Mesodermal cell (in vitro differentiated cells): ENCODE data around the gene PLA2G4B.

ENCODE experiments used
- H3K27ac ChIP-seq: 2 replicates; pipeline ENCODE4 v1.7.0; 2013; ENCODE audit warnings: mild to moderate bottlenecking, low read depth, low read length, moderate library complexity; ENCODE audit not compliant: severe bottlenecking
- H3K36me3 ChIP-seq: 2 replicates; pipeline ENCODE4 v1.7.1; 2013; ENCODE audit warnings: mild to moderate bottlenecking, low read length, moderate library complexity; ENCODE audit not compliant: control insufficient read depth, insufficient read depth
- H3K4me1 ChIP-seq: one replicate; pipeline ENCODE4 v1.7.1; 2013; ENCODE audit warnings: mild to moderate bottlenecking, low read length; ENCODE audit not compliant: insufficient read depth, control insufficient read depth, poor library complexity, severe bottlenecking
- H3K4me3 ChIP-seq: 2 replicates; pipeline ENCODE4 v1.7.0; 2013; ENCODE audit warnings: low read length, control low read depth, mild to moderate bottlenecking; ENCODE audit not compliant: insufficient read depth, poor library complexity, severe bottlenecking; ENCODE audit errors: extremely low read depth
- H3K9me3 ChIP-seq: 2 replicates; pipeline ENCODE4 v1.7.1; 2013; ENCODE audit warnings: mild to moderate bottlenecking, low read length, moderate library complexity; ENCODE audit not compliant: control insufficient read depth
- WGBS, 2 experiments: methylation state at CpG; one replicate each; pipeline ENCODE4 v1.1.5; 2013; ENCODE audit warnings: missing lambda C conversion rate in 2 of 2; ENCODE audit not compliant: insufficient coverage in 2 of 2; 5-methylcytosine and 5-hydroxymethylcytosine counted together

Gene PLA2G4B

DNA sequence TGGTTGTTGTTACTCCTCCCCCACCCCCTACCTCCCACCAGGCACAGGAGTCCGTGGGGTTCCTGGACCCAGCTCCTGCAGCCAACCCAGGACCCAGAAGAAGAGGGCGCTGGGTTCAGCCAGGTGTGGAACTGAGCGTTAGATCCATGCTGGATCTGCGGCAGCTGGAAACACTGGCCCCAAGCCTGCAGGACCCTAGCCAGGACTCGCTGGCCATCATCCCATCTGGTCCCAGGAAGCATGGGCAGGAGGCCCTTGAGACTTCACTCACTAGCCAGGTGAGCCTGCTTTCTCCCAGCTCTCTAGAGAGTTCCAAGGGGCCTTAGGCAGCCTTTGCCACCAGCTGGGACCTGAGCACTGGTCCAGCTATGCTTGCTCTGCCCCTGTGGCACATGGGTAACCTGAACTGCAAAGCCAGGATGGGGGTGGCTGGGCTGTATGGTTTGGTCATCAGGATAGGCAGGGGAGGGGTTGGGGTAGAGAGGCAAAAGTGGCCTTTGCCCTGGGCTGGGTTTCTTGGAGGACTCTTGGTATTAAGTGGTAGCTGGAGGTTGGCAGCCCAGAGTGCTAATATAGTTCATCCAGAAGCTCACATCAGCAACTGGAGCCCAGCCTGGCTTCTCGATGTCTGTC is 17.7 kb upstream of the PLA2G4B start:
- no peaks in the 10 kb centered on the region for H3K9me3 ChIP-seq
- no peak overlapping the region for H3K4me3 ChIP-seq
- H3K4me1 ChIP-seq, result no peaks in the 10 kb centered on the region
- WGBS, 2 experiments, result 96 to 97% methylated on average over 4 to 6 of the region's 6 CpGs
- H3K36me3 ChIP-seq, result peaks cover 75% of the 10 kb centered on the region
- no peak overlapping the region for H3K27ac ChIP-seq

DNA sequence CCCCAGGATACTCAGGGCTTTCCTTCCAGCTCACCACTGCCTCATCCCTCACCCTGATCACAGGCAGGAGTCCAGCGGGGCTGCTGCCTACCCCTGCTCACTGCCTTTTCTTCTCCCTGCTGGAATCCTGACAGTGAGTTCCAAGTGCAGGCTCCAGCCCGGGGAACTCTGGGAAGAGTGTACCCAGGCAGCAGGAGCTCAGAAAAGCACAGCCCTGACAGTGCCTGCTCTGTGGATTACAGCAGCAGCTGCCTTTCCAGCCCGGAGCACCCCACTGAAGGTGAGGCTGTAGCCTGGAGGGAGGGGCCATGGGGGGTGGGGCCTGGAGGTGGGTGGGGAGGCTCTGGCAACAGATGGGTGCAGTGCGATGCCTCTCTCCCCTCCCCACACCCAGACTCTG is 16.8 kb upstream of the PLA2G4B start:
- no peaks in the 10 kb centered on the region for H3K9me3 ChIP-seq
- H3K27ac ChIP-seq, result no peak overlapping the region
- H3K4me3 ChIP-seq, result no peak overlapping the region
- H3K4me1 ChIP-seq, result no peaks in the 10 kb centered on the region
- H3K36me3 ChIP-seq, result peaks cover 81% of the 10 kb centered on the region
- 70 to 100% methylated on average over 1 of the region's 4 CpGs for WGBS, 2 experiments

DNA sequence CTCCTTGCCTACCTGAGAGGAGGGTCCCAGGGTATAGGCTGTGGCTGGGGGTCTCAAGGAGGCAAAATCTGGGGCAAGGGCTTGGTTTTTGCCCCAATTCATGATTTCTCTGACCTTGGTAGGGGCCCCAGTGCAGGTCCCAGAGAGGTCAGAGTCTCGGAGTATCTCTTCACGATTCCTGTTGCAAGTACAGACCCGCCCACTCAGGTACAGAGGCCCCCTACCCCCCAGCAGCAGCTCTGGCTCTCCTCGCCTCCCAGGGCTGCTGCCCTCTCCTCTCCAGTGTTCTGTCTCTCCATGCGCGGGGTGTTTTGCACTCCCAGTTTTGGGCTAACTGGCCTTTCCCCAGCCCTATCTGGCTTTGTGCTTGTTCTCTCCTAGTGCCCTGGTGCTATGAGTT is 16.2 kb upstream of the PLA2G4B start:
- Histone ChIP-seq H3K27ac (no peak overlapping the region), H3K4me3 (no peak overlapping the region), H3K4me1 (no peaks in the 10 kb centered on the region), H3K9me3 (no peaks in the 10 kb centered on the region), H3K36me3 (peaks cover 74% of the 10 kb centered on the region)
- WGBS, 2 experiments, result 94 to 98% methylated on average over 6 of the region's 6 CpGs

DNA sequence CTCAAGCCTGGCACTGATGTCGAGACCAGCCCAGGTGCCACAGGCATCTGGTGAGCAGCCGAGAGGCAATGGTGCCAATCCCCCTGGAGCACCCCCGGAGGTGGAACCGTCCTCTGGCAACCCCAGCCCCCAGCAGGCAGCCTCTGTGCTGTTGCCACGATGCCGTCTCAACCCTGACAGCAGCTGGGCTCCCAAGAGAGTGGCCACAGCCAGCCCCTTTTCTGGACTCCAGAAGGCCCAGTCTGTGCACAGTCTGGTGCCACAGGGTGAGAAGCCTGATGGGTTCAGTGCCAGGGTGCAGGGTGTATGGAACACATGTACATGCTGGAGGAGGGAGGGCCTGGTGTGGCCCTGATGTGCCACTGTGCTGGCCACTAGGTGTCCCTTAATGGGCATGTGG is 15.7 kb upstream of the PLA2G4B start:
- WGBS, 2 experiments, result 93 to 94% methylated on average over 3 to 5 of the region's 6 CpGs
- Histone ChIP-seq H3K36me3 (peaks cover 70% of the 10 kb centered on the region), H3K27ac (no peak overlapping the region), H3K4me1 (no peaks in the 10 kb centered on the region), H3K9me3 (no peaks in the 10 kb centered on the region), H3K4me3 (no peak overlapping the region)

DNA sequence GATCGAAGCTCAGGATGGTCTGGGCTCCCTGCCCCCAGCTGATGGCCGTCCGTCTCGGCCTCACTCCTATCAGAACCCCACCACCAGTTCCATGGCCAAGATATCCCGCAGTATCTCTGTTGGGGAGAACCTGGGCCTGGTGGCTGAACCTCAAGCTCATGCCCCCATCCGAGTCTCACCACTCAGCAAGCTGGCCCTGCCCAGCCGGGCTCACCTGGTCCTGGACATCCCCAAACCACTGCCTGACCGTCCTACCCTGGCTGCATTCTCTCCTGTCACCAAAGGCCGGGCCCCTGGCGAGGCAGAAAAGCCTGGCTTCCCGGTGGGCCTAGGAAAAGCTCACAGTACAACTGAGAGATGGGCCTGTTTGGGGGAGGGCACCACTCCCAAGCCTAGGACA is 15.1 kb upstream of the PLA2G4B start:
- 92 to 96% methylated on average over 5 to 9 of the region's 11 CpGs for WGBS, 2 experiments
- H3K36me3 ChIP-seq, result peaks cover 64% of the 10 kb centered on the region
- no peak overlapping the region for H3K4me3 ChIP-seq
- no peak overlapping the region for H3K27ac ChIP-seq
- peaks cover under 1% of the 10 kb centered on the region for H3K4me1 ChIP-seq
- no peaks in the 10 kb centered on the region for H3K9me3 ChIP-seq

DNA sequence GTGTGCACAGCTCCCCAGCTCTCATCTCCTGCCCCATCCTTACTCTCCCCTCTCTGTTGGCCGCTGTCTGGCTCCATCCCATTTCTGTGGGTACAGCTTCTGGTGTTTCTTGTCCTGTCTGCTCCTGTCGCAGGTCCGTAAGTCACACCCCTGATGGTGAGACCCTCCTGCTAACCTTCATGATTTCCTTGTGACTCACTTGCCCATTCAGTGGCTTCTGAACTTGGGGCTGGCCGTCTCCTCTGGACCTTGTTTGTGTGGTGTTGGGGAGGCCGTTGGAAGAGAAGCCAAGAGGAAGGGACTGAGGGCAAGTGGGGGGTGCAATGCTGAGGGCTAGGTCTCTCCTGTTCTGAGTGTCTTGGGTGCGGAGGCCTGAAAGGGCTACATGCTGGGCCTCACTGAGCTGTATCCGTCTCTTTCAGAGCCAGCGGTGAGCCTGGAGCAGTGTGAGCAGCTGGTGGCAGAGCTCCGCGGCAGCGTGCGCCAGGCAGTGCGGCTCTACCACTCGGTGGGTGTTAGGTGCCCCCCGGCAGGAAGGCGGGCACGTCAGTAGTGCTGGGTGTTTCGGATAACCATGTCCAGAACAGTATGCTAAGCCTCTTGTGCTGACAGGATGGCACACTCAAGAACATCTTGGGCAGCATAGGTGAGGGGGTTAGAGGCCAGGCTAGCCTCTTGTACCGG is 14.4 kb upstream of the PLA2G4B start:
- peaks cover 57% of the 10 kb centered on the region for H3K36me3 ChIP-seq
- no peak overlapping the region for H3K27ac ChIP-seq
- 94 to 98% methylated on average over 14 to 19 of the region's 19 CpGs for WGBS, 2 experiments
- H3K4me1 ChIP-seq, result peaks cover 7% of the 10 kb centered on the region
- no peaks in the 10 kb centered on the region for H3K9me3 ChIP-seq
- no peak overlapping the region for H3K4me3 ChIP-seq

DNA sequence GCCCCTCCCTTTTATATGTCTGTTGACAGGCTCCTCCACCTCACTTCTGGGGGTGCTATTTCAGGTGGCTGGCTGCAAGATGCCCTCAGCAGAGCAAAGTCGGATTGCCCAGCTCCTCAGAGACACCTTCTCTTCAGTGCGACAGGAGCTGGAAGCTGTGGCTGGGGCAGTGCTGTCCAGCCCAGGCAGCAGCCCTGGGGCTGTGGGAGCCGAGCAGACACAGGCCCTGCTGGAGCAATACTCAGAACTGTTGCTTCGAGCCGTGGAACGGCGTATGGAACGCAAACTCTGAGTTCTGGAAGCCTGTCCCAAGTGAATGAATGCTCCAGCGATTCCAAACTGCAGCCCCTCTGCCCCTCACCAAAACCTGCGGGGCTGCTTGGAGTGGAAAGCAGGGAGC is 13.5 kb upstream of the PLA2G4B start:
- Histone ChIP-seq H3K27ac (no peak overlapping the region), H3K4me1 (peaks cover 7% of the 10 kb centered on the region), H3K36me3 (peaks cover 52% of the 10 kb centered on the region), H3K4me3 (no peak overlapping the region), H3K9me3 (no peaks in the 10 kb centered on the region)
- 94 to 98% methylated on average over 6 to 10 of the region's 10 CpGs for WGBS, 2 experiments

DNA sequence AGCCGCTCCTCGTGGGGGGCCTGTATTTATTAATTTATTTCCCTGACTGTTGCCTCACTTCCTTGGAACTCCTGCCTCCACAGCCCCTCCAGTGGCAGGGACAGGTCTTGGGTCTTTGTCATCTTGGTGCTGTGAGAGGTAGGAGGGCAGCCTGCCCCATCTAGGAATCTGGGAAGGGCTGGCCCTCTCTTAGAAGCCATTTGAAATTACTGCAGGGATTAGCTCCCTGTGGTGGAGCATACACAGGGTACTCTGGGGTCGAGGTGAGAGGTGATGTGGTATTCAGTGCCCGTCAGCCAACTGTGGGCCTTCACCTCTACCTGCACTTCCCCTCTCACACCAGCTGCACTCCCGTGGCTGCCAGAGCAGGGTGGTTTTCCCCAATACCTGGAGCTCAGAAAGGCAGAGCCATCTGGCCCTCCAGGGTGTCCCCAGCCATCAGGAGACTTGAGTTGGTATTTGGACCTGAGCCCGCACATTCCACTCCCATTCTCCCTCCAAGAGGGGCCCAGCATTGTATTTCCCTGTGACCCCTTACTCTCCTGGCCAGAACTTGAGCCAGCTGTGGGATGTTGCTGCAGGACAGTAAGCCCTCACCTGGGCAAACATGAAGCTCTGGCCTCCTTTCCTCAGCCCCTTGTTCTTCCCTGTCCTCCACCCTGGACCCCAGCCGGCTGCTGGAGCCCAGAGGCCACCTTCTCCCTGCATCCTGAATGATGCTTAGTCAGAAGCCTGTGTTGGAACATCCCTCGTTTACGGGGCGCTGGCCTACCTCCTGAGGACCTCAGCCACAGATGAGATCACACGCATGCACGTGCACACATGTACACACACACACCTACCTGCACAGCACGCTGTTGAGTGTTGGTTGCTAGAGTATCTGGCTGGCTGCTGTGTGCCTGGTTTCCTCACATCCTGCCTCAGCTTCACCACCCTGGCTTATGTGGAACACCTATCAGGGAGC is 12.8 kb upstream of the PLA2G4B start:
- Histone ChIP-seq H3K9me3 (no peaks in the 10 kb centered on the region), H3K36me3 (peaks cover 45% of the 10 kb centered on the region), H3K4me3 (no peak overlapping the region), H3K27ac (no peak overlapping the region), H3K4me1 (peaks cover 7% of the 10 kb centered on the region)
- WGBS, 2 experiments, result 90 to 96% methylated on average over 7 to 9 of the region's 13 CpGs

DNA sequence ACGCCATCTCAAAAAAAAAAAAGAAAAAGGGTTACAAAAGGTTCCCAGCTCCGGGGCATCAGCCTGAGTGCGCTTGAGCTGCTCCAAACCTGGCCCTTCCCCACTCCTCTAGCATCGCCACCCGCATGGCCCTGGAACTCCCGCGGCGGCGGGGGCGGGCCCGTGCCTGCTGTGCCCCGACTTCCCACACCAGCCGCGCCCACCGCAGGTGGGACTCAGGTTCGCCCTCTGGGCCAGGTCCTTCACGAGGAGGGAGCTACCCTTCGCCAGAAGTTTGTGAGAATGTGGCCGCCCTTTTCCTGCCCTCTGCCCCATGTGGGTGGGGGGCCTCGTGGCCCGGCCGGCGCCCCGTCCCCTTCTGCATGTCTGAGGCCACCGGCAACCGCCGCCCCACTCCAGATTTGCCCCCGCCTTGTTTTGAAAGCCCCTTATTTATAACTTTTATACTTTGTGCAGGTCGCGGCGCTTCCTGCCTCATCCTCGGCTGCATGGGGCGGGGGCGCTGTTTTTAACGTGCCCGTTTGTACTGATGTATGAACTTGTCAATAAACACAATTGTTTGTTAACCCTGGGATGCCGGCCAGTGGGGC is 11.3 kb upstream of the PLA2G4B start:
- Histone ChIP-seq H3K27ac (no peak overlapping the region), H3K4me1 (peaks cover 7% of the 10 kb centered on the region), H3K36me3 (peaks cover 36% of the 10 kb centered on the region), H3K4me3 (peak overlapping the region; percentile 81), H3K9me3 (no peaks in the 10 kb centered on the region)
- WGBS, 2 experiments, result 10% methylated on average over 24 to 28 of the region's 37 CpGs
